ENCODE data around the gene PDE2A.

DNA sequence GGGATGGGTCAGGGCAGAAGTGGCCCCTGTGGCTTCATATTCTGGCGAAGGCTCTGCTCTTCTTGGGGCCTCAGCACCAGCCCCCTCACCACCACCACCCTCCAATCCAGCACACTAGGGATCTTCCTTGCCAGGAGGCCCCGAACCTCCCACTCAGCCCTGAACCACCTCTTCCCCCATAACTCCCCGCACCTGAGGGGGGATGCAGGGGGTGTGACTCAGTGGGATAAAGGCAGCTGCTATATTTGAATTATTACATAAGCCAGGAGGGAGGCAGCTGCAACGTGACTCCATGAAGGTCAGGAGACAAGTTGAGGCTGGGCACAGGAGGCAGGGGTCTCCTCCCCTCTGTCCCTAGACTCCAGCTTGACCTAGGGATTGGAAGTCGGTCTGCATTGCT, 5.6 kb upstream of the PDE2A start:
- TF ChIP-seq, protein P1, sequence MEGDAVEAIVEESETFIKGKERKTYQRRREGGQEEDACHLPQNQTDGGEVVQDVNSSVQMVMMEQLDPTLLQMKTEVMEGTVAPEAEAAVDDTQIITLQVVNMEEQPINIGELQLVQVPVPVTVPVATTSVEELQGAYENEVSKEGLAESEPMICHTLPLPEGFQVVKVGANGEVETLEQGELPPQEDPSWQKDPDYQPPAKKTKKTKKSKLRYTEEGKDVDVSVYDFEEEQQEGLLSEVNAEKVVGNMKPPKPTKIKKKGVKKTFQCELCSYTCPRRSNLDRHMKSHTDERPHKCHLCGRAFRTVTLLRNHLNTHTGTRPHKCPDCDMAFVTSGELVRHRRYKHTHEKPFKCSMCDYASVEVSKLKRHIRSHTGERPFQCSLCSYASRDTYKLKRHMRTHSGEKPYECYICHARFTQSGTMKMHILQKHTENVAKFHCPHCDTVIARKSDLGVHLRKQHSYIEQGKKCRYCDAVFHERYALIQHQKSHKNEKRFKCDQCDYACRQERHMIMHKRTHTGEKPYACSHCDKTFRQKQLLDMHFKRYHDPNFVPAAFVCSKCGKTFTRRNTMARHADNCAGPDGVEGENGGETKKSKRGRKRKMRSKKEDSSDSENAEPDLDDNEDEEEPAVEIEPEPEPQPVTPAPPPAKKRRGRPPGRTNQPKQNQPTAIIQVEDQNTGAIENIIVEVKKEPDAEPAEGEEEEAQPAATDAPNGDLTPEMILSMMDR (IDR thresholded peaks at IDR 0.05) = no peak
- TF ChIP-seq POLR2A (IDR thresholded peaks at IDR 0.05) = no peak
